Measurements from ENCODE around the gene HDGF.

HDGF gene

DNA sequence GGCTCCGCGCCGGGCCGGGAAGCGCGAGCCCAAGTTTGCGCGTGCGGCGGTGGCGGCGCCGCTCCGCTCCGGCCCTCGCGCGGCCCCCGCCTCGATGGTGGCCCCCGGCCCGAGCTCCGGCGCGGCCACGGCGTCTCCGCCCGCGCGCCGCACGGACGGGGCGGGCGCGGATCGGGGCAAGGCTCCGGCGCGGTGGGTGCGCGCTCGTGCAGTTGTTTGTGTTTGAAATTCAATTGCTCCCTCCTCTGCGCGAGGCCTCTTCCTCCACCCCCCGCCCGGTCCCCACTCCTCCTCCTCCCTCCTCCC, at the start of gene HDGF:
Gene HDGF (minus strand): TSS at position 225 of the 306 bp plus-strand sequence. CDS start 246 bp downstream, outside the sequence.
- DNase-seq: no peak

DNA sequence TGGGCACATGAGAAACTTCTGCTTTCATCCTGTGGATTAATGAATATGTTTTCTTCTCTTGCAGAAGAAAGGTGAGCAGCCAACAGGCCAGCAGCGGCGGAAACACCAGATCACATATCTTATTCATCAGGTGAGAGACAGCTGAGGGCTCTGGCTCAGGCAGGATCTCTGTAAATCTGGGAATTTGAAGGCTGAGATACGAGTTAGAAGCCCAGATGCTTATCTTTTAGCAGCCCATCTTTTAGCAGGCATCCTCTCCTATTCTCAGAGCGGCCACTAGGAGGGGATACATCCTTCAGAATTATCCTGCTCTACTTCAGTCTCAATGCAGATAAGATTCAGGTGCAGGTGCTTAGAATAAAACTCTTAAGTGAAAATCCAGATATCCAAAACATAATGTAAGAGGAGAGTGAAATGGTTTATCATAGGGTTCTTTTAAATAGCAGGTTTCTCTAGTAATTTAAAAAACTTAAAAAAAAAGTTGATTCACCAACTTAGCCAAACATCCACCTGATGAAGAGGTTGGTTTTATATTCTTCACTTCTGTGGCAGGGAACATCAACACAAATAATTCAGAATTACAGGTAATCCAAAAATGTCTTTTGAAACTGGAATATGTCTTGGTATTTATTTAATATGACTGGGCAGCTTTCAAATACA, 45.9 kb upstream of the HDGF start:
- DNase-seq: peak; percentile 11 to 66

GRCh38 chr1:156796340-156797097, 45.0 kb upstream of the HDGF start:
- DNase-seq: no peak

DNA sequence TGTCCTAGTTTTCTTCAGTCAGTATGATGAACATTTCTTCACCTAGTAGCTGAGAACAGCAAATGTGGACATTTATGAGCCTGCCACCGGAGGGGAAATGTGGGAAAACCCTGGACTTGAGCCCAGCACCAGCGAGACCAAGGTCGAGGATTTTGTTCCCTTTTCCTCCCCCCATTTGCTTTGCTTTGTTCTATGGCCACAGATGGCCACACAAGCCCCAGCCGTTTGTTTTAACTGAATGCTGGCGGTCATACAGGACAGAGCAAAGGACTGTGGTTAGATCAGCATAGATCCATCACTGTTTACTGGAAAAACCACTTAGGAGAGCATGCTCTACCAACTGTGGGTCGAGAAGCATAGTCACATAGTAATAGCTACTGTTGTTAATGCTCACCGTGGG, 44.3 kb upstream of the HDGF start:
- no peak for DNase-seq

DNA sequence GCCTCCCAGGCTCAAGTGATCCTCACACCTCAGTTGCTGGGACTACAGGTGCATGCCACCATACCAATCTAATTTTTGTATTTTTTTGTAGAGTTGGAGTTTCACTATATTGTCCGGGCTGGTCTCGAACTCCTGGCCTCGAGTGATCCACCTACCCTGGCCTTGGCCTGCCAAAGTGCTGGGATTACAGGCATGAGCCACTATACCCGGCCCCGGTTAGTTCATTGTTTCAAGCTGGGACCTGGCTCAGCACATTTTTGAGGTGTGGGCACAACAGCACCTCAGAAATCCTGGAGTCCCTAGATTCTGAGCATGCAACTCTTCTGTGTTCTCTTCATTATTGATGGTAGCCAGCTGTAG, 43.9 kb upstream of the HDGF start:
- DNase-seq: no peak

GRCh38 chr1:156794506-156795373, 43.3 kb upstream of the HDGF start:
- no peak for DNase-seq

DNA sequence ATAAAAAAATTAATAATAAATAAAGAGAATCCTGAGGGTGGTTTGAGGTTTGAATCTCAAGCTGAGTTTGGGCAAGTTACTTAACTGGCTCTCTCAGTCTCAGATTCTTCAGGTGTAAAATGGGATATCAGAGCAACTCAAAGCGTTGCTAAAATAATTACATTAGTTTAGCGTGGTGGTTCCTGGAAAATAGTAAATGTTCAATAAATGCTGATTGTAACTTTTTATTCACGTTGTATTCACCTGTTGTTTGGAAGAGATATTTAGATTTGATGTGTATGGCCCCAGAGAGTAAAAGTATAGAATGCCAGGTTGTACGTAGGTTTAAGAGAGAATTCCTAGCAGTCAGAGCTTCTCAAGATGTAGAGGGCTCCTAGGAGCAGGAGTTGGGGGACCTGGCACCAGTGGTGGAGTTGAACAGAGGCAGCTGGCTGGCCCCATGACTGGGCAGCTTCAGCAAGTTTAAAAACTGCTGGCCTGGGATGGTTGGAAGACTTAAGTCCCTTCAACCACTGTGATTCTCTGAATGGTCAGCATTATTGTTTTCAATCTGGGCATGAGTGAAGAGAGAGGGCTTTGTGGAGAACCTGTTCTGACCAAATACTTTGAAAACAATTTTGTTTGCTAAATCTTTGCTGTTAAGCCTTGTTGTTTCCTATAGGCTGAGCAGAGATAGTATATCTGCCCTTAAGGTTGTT, 38.3 kb upstream of the HDGF start:
- no peak for DNase-seq

DNA sequence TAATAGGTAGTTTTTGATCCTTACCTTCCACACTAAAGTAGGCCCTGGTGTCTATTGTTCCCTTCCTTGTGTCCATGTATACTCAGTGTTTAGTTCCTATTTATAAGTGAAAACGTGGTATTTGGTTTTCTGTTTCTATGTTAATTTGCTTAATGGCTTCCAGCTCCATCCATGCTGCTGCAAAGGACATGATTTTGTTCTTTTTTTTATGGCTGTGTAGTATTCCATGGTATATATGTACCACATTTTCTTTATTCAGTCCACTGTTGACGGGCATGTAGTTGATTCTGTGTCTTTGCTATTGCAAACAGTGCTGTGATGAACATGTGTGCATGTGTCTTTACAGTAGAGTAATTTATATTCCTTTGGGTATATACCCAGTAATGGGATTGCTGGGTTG, 36.7 kb upstream of the HDGF start:
- DNase-seq: no peak

GRCh38 chr1:156786640-156787039, 35.2 kb upstream of the HDGF start:
- DNase-seq: no peak

DNA sequence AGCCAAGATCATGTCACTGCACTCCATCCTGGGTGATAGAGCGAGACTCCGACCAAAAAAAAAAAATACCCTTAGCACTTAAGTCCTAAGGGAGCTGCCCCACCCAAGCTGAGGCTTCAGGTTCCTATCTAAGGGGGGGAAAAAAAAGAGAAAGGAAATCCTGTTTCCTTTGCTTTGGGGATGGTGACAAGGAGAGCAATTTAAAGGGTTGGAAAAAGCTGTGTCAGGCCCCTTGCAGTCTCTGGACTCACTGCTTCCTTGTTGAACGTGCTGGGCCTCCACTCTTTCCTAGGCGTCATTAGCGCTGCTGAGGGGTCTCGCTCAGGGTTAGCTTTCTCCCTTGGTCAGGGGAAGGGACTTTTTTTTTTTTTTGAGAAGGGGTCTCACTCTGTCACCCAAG, 34.0 kb upstream of the HDGF start:
- DNase-seq: no peak

DNA sequence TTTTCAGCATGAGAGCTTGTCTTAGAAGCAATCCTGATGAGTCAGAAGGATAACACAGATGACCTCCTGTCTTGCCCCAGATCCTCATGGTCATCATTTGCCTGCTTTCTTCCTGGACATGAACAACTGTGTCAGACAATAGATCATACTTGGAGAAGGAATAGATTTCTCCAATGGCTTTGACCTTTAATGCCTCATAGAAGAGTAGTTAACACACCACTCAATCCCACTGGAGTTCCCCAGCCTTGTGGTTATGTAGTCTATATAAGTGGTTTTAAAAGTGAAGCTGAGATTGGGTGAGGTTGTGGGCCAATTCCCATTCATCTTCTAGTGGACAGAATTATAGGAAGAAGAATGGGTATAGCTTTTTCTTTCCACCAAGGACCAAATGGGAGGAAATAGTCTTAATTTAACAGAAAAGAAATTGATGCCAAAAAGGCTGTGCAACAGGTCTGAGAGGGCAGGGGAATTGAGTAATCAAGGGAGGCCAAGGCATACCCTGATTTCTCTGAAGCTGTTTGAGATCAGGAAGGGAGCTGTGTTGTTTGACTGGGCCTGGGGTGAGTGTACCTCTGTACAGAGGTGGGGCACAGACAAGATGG, 30.2 kb upstream of the HDGF start:
- DNase-seq: peak in 1 of 2 donors; percentile 55

DNA sequence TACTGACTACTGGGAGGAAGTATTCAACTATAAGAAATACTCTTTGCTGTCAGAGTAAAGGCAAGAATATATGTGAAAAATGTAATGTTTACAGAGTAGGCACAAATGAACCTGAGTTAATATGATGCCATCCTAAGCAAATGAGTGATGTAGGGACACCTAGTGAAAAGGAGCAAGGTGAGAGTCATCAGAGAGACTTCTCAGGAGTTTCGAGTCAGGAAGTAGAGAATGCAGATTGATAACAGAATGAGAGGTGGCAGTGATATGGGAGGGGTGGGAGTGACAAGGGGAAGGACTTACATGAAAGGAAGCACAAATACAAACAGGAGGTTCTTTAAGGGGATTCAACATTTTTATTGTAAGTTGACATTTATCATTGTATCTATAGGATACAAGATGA, 26.1 kb upstream of the HDGF start:
- DNase-seq: no peak

DNA sequence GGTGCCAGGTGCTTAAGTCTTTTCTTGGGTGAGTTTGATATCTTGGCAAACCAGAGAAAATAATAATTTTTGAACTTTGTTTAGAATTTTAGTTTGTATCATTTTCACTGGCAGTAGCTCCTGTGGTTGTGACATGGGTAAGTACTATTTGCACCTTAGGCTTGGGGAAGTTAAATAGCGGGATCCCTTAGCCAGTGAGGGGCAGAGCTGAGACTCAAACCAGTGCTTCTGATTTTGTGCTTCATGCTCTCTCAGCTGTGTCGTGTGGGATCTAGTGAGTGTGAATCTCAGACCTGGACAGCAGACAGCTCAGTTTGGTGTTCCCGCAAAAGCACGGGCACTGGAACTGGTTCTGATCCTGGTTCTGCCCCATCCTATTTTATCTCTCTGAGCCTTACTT, 25.5 kb upstream of the HDGF start:
- DNase-seq: no peak

- DNase-seq: no peak
Observed at GRCh38 chr1:156775799-156776198, 24.3 kb upstream of the HDGF start.

DNA sequence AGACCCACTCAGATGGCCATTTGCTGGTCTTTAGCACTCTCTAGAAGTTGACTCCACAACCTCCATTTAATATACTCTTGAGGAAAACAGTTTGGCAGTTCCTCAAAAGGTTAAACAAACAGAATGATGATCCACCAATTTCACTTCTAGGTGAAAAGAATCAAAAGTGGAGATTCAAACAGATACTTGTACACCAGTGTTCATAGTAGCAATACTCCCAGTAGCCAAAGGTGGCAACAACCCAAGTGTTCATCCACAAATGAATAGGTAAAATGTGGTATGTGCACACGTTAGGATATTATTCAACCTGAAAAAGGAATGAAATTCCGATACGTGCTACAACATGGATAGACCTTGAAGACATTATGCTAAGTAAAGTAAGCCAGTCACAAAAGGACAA, 22.1 kb upstream of the HDGF start:
- no peak for DNase-seq

DNA sequence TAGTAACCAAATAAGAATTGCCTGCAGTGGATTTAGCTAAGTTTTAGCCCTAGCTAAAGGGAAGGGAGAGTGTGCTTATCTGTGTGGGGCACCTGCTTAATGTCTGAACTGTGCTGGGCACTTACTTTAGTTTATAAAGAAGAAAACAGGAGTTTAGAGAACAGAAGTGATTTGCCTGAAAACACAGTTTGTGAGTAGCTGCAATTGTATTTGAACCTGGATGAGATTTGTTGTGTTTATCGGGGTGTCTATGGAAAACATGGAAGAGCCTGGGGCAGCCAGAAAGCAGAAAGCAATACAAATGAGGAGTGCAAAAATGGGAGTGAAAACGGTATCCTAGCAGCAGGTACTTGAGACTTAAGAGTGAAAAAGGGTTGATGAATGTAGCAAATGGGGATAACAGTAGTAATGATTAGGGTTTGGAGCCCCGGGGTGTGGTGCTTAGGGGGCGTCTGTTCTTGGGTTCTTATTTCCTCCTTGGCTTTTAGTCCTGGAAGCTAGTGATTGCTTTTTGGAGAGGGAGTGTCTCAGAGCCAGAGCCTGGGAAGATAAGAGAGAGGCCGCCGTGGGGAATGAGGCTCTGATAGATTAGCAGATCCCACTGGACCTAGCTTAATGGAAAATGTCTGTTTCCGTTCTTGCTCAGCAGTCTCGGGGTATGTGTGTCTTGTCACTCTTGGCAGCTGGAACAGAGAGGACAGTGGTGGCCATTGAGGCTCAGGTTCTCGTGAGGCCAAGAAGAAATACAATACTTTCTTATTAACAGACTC, 21.4 kb upstream of the HDGF start:
- no peak for DNase-seq

DNA sequence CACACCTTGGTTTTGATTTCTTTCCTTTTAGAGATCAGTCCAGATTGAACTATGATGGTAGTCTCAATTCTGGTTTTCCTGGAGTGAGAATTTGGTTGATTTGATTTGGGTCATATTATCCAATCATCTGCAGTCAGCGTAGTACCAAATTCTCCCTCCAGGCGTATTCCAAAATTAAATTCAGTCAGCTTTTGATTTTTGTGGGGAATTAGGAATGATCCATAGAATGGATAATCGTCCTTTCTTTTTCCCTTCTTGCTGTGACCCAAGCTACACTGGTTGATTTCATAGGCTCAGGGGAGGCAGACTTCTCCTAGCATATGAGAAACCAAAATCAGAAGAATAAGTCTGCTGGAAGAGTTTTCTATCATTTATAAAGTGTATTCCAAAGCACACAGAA, 20.7 kb upstream of the HDGF start:
- DNase-seq: no peak

DNA sequence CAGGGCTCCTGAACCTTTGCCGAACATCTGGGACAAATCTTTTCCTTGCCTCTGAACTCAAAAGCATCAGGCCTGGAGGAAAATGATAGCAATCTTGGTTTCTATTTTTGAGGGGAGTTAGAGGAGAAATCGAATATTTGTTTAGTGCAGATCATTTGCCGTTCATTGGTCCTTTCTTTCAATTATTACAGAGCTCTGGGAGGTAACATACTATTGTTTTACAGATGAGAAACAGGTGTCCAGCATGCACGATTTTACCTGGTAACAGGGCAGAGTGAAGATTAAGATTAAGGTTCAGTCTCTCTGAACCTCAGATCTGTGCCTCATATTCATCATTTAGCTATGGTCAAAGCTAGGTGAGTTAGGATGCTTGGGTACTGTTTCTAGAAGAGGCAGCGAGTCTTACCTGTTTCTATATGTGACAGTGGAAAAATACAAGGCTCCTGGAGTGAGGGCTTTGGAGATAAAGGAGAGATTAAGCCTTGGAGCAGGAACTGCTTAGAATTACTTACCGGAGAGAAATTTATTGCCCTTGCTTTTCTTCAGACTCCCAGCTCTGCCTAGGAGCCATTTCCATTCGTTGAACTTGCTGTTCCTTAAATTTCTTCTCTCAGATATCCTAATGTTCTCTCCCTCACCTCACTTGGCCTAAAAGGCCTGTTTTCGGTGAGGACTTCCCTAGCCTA, 17.3 kb upstream of the HDGF start:
- no peak for DNase-seq

DNA sequence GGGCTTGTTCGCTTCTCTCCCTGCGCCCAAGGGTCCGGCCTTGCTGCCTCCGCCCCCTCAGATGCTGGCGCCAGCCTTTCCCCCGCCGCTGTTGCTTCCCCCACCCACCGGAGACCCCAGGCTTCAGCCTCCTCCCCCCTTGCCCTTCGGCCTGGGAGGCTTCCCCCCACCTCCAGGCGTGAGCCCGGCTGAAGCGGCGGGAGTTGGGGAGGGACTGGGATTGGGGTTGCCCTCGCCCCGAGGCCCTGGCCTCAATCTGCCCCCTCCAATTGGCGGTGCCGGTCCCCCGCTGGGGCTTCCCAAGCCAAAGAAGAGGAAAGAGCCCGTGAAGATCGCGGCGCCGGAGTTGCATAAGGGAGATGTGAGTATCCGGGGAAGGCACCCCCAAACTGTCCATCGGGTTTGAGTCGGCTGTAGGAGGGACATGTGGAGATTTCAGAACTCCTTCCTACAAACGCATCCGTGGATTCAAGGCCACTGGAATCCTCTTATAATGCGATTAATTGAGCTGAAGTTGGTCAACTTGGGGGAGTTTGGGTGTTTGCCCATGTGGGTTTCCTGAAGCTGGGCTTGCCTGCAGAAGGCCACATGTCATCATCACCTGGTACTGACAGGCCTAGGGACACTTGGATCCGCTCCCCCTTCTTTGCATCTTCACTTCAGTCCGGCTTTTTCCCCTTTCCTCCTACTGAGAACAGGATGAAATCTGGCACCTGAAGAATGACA, 16.6 kb upstream of the HDGF start:
- peak; percentile 74 to 92 for DNase-seq

DNA sequence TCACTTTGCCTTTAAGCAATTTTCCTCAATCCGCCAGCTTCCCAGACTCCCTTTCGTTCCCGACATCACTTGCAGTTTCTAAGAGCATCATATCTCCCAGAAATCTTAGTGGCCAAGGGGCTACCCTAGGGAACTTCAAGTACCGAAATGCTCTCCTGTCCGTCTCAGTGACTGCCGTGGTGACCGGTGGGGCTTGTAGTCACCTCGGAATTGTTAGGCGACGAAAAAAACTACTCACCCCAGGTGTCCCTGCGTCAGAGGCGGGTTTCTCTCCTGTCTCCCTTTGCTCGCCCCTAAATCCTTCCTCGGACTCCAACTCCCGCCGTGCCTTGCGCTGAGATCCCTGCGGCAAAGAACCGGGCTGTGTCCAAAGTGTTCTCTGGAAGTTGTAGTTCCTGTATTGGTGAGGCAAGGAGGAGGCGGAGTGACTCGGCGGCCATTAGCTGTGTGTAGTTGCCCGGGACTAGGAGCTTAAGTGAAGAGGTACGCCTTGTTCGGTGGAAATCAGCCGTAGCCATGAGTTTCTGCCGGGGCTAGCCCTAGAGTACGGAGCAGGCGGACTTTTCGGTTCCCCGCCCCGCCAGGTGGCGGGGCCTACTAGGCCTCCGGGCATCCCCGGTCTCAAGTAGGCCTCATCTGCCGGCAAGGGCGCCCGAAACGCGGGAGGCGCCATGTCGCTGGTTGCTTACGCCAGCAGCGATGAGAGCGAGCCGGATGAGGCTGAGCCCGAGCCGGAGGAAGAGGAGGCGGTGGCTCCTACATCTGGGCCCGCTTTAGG, 15.8 kb upstream of the HDGF start, which contains the start of gene PRCC:
Gene PRCC (plus strand): TSS at position 435 of the 778 bp plus-strand sequence. CDS start 237 bp downstream, at position 672.
- peak; percentile 97 to 98 for DNase-seq
